HEK293 (cell line): Measurements from ENCODE around the gene SEMA3A.

Experiments used
- CTCF ChIA-PET: fragments of 350-600 bp; formaldehyde crosslinking; extraction: SDS; loops from one replicate; lab custom pipeline; 2021; ENCODE audit warnings: antibody characterized with exemption; lab: Yijun Ruan, JAX
- POLR2A ChIA-PET: fragments of 300-600 bp; formaldehyde crosslinking; extraction: SDS; loops from one replicate; lab custom pipeline; 2020; ENCODE audit warnings: antibody characterized with exemption, inconsistent platforms; lab: Yijun Ruan, JAX
- H3K27ac ChIP-seq: fragments of 200-500 bp; sonication (Bioruptor generic); 2 replicates; pipeline ENCODE4 v1.5.1; 2014; ENCODE audit warnings: low read depth, low read length, control low read depth, inconsistent platforms; ENCODE audit errors: extremely low read depth
- H3K36me3 ChIP-seq, 2 experiments: fragments of 200-500 bp in 1 of 2; sonication (Bioruptor generic) in 1 of 2; 1 replicate in 1 of 2; 2 replicates in 1 of 2; pipeline ENCODE4 v1.5.1; 2014 to 2017; ENCODE audit warnings: inconsistent platforms in 2 of 2, low read length in 2 of 2; ENCODE audit not compliant: control insufficient read depth in 2 of 2, insufficient read depth in 1 of 2
- H3K4me1 ChIP-seq: fragments of 200-500 bp; sonication (Bioruptor generic); 2 replicates; pipeline ENCODE4 v1.5.1; 2014; ENCODE audit warnings: mild to moderate bottlenecking, low read length, inconsistent platforms; ENCODE audit not compliant: control insufficient read depth, insufficient read depth
- H3K4me3 ChIP-seq: 2 replicates; pipeline ENCODE4 v1.5.1; 2011; ENCODE audit warnings: low read depth, mild to moderate bottlenecking, control low read depth, low read length, moderate library complexity
- H3K9me3 ChIP-seq: fragments of 200-500 bp; sonication (Bioruptor generic); 2 replicates; pipeline ENCODE4 v1.5.1; 2014; ENCODE audit warnings: low read depth, low read length, inconsistent platforms; ENCODE audit not compliant: control insufficient read depth, insufficient read depth
- BCL6B ChIP-seq: fragments of 450-650 bp; formaldehyde crosslinking; IDR thresholded peaks from 2 replicates; pipeline ENCODE4 v1.5.1; 2017; ENCODE audit warnings: missing biosample characterization, missing genetic modification characterization
- MYNN ChIP-seq: fragments of 450-650 bp; formaldehyde crosslinking; IDR thresholded peaks from 2 replicates; pipeline ENCODE4 v1.5.1; 2016; ENCODE audit warnings: missing biosample characterization, missing genetic modification characterization, borderline replicate concordance
- PRDM10 ChIP-seq: fragments of 450-650 bp; formaldehyde crosslinking; IDR thresholded peaks from 2 replicates; pipeline ENCODE4 v1.5.1; 2016; ENCODE audit warnings: missing biosample characterization, missing genetic modification characterization
- PRDM2 ChIP-seq: fragments of 450-650 bp; formaldehyde crosslinking; IDR thresholded peaks from 2 replicates; pipeline ENCODE4 v1.5.1; 2016; ENCODE audit warnings: missing biosample characterization, missing genetic modification characterization, borderline replicate concordance
- TCF7L2 ChIP-seq: IDR thresholded peaks from 2 replicates; pipeline ENCODE4 v1.6.1; 2011; ENCODE audit warnings: low read depth, mild to moderate bottlenecking, inconsistent platforms, low read length, moderate library complexity, borderline replicate concordance
- TRIM28 ChIP-seq: IDR thresholded peaks from 2 replicates; pipeline ENCODE4 v1.6.1; 2011; ENCODE audit warnings: low read length, control low read depth, borderline replicate concordance
- WT1 ChIP-seq: fragments of 450-650 bp; formaldehyde crosslinking; IDR thresholded peaks from 2 replicates; pipeline ENCODE4 v1.5.1; 2016; ENCODE audit warnings: missing biosample characterization, missing genetic modification characterization
- ZBTB17 ChIP-seq: fragments of 450-650 bp; formaldehyde crosslinking; IDR thresholded peaks from 2 replicates; pipeline ENCODE4 v1.5.1; 2016; ENCODE audit warnings: missing biosample characterization, missing genetic modification characterization
- ZBTB48 ChIP-seq: fragments of 450-650 bp; formaldehyde crosslinking; IDR thresholded peaks from 2 replicates; pipeline ENCODE4 v1.5.1; 2016; ENCODE audit warnings: missing biosample characterization, missing genetic modification characterization
- ZBTB6 ChIP-seq: fragments of 450-650 bp; formaldehyde crosslinking; IDR thresholded peaks from 2 replicates; pipeline ENCODE4 v1.5.1; 2017; ENCODE audit warnings: missing biosample characterization, missing genetic modification characterization
- ZFP3 ChIP-seq: fragments of 450-650 bp; formaldehyde crosslinking; IDR thresholded peaks from 2 replicates; pipeline ENCODE4 v1.5.1; 2016; ENCODE audit warnings: low read depth, missing biosample characterization, missing genetic modification characterization
- ZNF114 ChIP-seq: fragments of 450-650 bp; formaldehyde crosslinking; IDR thresholded peaks from 2 replicates; pipeline ENCODE4 v1.5.0; 2017; ENCODE audit warnings: missing biosample characterization, missing genetic modification characterization
- ZNF121 ChIP-seq: fragments of 450-650 bp; formaldehyde crosslinking; IDR thresholded peaks from 2 replicates; pipeline ENCODE4 v1.5.1; 2016; ENCODE audit warnings: missing biosample characterization, missing genetic modification characterization
- ZNF138 ChIP-seq: fragments of 450-650 bp; formaldehyde crosslinking; IDR thresholded peaks from 2 replicates; pipeline ENCODE4 v1.5.1; 2016; ENCODE audit warnings: missing biosample characterization, missing genetic modification characterization, borderline replicate concordance
- ZNF155 ChIP-seq: fragments of 450-650 bp; formaldehyde crosslinking; IDR thresholded peaks from 2 replicates; pipeline ENCODE4 v1.5.1; 2016; ENCODE audit warnings: missing biosample characterization, missing genetic modification characterization
- ZNF266 ChIP-seq: fragments of 450-650 bp; formaldehyde crosslinking; IDR thresholded peaks from 2 replicates; pipeline ENCODE4 v1.5.1; 2016; ENCODE audit warnings: missing biosample characterization, missing genetic modification characterization, low read depth
- ZNF394 ChIP-seq: fragments of 450-650 bp; formaldehyde crosslinking; IDR thresholded peaks from 2 replicates; pipeline ENCODE4 v1.5.1; 2016; ENCODE audit warnings: missing biosample characterization, missing genetic modification characterization, mild to moderate bottlenecking, moderate library complexity, borderline replicate concordance
- ZNF521 ChIP-seq: fragments of 450-650 bp; formaldehyde crosslinking; IDR thresholded peaks from 2 replicates; pipeline ENCODE4 v1.5.1; 2017; ENCODE audit warnings: missing biosample characterization, mild to moderate bottlenecking, missing genetic modification characterization
- ZNF544 ChIP-seq: fragments of 450-650 bp; formaldehyde crosslinking; IDR thresholded peaks from 2 replicates; pipeline ENCODE4 v1.5.0; 2017; ENCODE audit warnings: missing biosample characterization, missing genetic modification characterization
- ZNF624 ChIP-seq: fragments of 450-650 bp; formaldehyde crosslinking; IDR thresholded peaks from 2 replicates; pipeline ENCODE4 v1.5.1; 2017; ENCODE audit warnings: missing biosample characterization, missing genetic modification characterization
- ZNF664 ChIP-seq: fragments of 450-650 bp; formaldehyde crosslinking; IDR thresholded peaks from 2 replicates; pipeline ENCODE4 v1.5.1; 2016; ENCODE audit warnings: missing biosample characterization, missing genetic modification characterization
- ZXDB ChIP-seq: fragments of 450-650 bp; formaldehyde crosslinking; IDR thresholded peaks from 2 replicates; pipeline ENCODE4 v1.5.1; 2016; ENCODE audit warnings: missing biosample characterization, missing genetic modification characterization

The SEMA3A gene

GRCh38 chr7:84022684-84023308 lies 171.8 kb downstream of the SEMA3A start (continued):
- no peak for TF ChIP-seq BCL6B (tag by site-specific recombination)
- TF ChIP-seq ZNF114 (tag by site-specific recombination): no peak
- peak; percentile 19; the same call in 1 of the 2 replicates for TF ChIP-seq PRDM10
- peak; percentile 13; the same call in 1 of the 2 replicates for TF ChIP-seq ZBTB17
- TF ChIP-seq WT1 (tag by site-specific recombination): peak; percentile 48; the same call in 1 of the 2 replicates
- TF ChIP-seq TCF7L2: peak; percentile 98

- Histone ChIP-seq H3K9me3 (no peaks in the 10 kb centered on the region), H3K4me3 (no peak overlapping the region), H3K4me1 (peaks cover 27% of the 10 kb centered on the region), H3K36me3 (no peaks in the 10 kb centered on the region), H3K27ac (no peak overlapping the region)
- ChIA-PET POLR2A (interaction anchor here (0.5 kb wide), 1 partner anchor 21 kb away, joined by 3 read pairs; no protein-coding TSS in a partner anchor), CTCF (interaction anchor here (0.6 to 0.7 kb wide), 2 partner anchors 36 to 1431 kb away, joined by 4 read pairs; no protein-coding TSS in a partner anchor)
- no peak for TF ChIP-seq ZNF521
- TF ChIP-seq ZNF624: no peak
- TF ChIP-seq ZNF394 (tag by site-specific recombination): no peak
- no peak for TF ChIP-seq ZNF138 (tag by site-specific recombination)
- no peak for TF ChIP-seq ZNF155 (tag by site-specific recombination)
- no peak for TF ChIP-seq ZFP3 (tag by site-specific recombination)
- TF ChIP-seq ZBTB6 (tag by site-specific recombination): no peak
- TF ChIP-seq ZBTB48 (tag by site-specific recombination): no peak
- TF ChIP-seq ZNF121 (tag by site-specific recombination): no peak
- no peak for TF ChIP-seq ZXDB (tag by site-specific recombination)
- no peak for TF ChIP-seq PRDM2 (tag by site-specific recombination)
- no peak for TF ChIP-seq TRIM28
- TF ChIP-seq ZNF664 (tag by site-specific recombination): no peak
- TF ChIP-seq ZNF266 (tag by site-specific recombination): no peak
- TF ChIP-seq MYNN (tag by site-specific recombination): no peak
- no peak for TF ChIP-seq ZNF544 (tag by site-specific recombination)
Observed at GRCh38 chr7:84022009-84022408, 172.6 kb downstream of the SEMA3A start.
